ENCODE measurements around the gene OR7C1.
"Not testable (repeated sequence)": the region's sequence is repeated elsewhere in the genome, so short reads cannot be mapped to it uniquely, and the experiment has no call there.

OR7C1 gene

GRCh38 chr19:14781713-14782536 is 53.1 kb downstream of the OR7C1 start:
- H2AFZ ChIP-seq (ENCODE audit: low read depth, low read length); H3K9me3 ChIP-seq (ENCODE audit: low read length); H3K4me3 ChIP-seq (ENCODE audit: low read length); H3K36me3 ChIP-seq (ENCODE audit: insufficient read depth, low read length); H3K27me3 ChIP-seq (ENCODE audit: insufficient read depth, low read length); H3K4me1 ChIP-seq (ENCODE audit: insufficient read depth, low read length): not testable (repeated sequence)

DNA sequence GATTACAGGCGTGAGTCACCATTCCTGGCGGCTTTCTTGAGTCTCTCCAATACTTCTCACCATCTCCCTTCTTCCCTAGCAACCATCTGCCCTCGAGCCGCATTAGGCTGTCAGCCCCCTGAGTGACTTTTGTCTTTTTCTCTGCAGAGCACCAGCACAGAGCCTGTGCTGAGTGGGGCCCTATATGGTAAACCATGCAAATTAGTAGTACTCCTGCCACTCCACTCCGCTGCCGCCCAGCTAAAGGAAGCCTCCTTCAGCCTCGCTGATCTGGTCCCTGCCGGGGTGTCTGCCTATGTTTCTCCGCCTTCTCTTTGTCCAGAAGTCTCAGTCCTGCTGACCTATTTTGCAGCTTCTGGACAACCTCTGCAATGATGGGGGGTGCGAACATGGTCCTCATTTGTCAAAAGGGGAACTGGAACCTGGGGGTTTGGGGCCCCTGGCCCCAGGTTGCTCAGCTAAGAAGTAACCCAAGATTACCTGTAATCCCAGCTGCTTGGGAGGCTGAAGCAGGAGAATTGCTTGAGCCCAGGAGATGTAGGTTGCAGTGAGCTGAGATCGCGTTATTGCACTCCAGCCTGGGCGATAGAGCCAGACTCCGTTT is 54.3 kb downstream of the OR7C1 start:
- H3K4me1 ChIP-seq (ENCODE audit: insufficient read depth, low read length); H2AFZ ChIP-seq (ENCODE audit: low read depth, low read length); H3K36me3 ChIP-seq (ENCODE audit: insufficient read depth, low read length); H3K9me3 ChIP-seq (ENCODE audit: low read length); H3K4me3 ChIP-seq (ENCODE audit: low read length); H3K27me3 ChIP-seq (ENCODE audit: insufficient read depth, low read length): not testable (repeated sequence)

GRCh38 chr19:14779151-14779550 is 55.8 kb downstream of the OR7C1 start:
- H2AFZ ChIP-seq (ENCODE audit: low read depth, low read length): no peak overlapping the region
- H3K27me3 ChIP-seq (ENCODE audit: insufficient read depth, low read length): peaks cover 2% of the 10 kb centered on the region
- H3K4me3 ChIP-seq (ENCODE audit: low read length): no peak overlapping the region
- H3K9me3 ChIP-seq (ENCODE audit: low read length): no peaks in the 10 kb centered on the region
- H3K4me1 ChIP-seq (ENCODE audit: insufficient read depth, low read length): no peaks in the 10 kb centered on the region
- H3K36me3 ChIP-seq (ENCODE audit: insufficient read depth, low read length): no peaks in the 10 kb centered on the region

- H3K36me3 ChIP-seq (ENCODE audit: insufficient read depth, low read length); H3K4me1 ChIP-seq (ENCODE audit: insufficient read depth, low read length); H3K4me3 ChIP-seq (ENCODE audit: low read length); H2AFZ ChIP-seq (ENCODE audit: low read depth, low read length); H3K9me3 ChIP-seq (ENCODE audit: low read length); H3K27me3 ChIP-seq (ENCODE audit: insufficient read depth, low read length): not testable (repeated sequence)
These were observed 56.7 kb downstream of the OR7C1 start, which contains the start of gene ADGRE2 for GRCh38 chr19:14778110-14778845. Gene ADGRE2, minus strand, starts transcription at chr19:14778560. Its CDS starts 1,804 bp downstream, at chr19:14776756.

DNA sequence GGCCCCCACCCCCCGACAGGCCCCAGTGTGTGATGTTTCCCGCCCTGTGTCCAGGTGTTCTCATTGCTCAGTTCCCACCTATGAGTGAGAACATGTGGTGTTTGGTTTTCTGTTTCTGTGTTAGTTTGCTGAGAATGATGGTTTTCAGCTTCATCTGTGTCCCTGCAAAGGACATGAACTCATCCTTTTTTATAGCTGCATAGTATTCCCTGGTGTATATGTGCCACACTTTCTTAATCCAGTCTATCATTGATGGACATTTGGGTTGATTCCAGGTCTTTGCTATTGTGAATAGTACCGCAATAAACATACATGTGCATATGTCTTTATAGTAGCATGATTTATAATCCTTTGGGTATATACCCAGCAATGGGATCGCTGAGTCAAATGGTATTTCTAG is 57.3 kb downstream of the OR7C1 start:
- not testable (repeated sequence) for H3K4me3 ChIP-seq (ENCODE audit: low read length); H2AFZ ChIP-seq (ENCODE audit: low read depth, low read length); H3K36me3 ChIP-seq (ENCODE audit: insufficient read depth, low read length)

DNA sequence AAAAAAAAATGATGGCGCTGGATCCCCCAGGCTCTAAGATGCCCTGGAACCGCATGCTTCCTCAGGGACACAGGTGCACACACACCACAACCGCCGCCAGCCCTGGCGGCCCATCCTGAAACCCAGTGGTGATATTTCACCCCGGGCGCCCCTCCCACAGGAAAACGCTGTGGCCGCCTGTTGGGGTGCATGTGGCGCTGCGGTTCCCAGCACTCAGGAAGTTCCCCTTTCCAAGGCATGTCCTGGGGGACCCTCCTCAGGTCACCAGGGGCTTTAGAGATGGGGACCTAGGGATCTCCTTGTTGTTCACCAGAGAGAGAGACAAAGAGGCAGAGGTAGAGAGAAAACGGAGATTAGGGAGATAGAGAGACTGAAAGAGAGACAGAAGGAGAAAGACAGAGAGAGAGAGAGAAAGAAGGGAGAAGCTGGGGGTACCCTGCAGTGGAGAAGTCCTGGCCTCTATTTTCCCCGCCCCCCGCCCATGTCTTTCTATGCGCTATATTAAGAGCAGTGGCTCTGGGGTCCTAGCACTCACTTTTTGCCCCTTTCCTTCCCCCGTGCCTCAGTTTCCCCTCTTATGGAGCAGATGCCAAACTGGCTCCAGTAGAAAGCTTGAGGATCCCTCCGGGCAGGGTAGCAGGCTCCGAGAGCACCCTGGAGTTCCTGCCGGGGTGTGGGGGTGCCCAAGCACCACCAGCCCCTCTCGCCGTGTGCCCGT is 59.0 kb downstream of the OR7C1 start:
- Histone ChIP-seq H3K4me3 (ENCODE audit: low read length) (no peak overlapping the region), H3K36me3 (ENCODE audit: insufficient read depth, low read length) (no peaks in the 10 kb centered on the region), H3K27me3 (ENCODE audit: insufficient read depth, low read length) (peaks cover 2% of the 10 kb centered on the region)

More for the DNA sequence above, 57.3 kb downstream of the OR7C1 start:
- H3K27me3 ChIP-seq (ENCODE audit: insufficient read depth, low read length); H3K4me1 ChIP-seq (ENCODE audit: insufficient read depth, low read length); H3K9me3 ChIP-seq (ENCODE audit: low read length): not testable (repeated sequence)

DNA sequence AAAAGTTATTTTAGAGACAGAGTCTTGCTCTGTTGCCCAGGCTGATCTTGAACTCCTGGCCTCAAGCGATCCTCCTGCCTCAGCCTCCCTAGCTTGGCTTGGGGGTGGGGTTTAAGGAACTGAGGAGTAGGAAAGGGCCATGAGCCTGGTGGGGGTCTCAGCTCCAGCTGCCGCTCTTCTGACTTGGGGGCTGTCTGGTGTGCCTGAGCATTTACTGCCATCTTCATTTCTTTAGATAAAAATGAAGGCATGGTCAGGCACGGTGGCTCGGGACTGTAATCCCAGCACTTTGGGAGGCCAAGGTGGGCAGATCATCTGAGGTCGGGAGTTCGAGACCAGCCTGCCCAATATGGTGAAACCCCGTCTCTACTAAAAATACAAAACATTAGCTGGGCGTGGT is 59.7 kb downstream of the OR7C1 start:
- not testable (repeated sequence) for H3K4me1 ChIP-seq (ENCODE audit: insufficient read depth, low read length); H3K36me3 ChIP-seq (ENCODE audit: insufficient read depth, low read length); H3K9me3 ChIP-seq (ENCODE audit: low read length); H2AFZ ChIP-seq (ENCODE audit: low read depth, low read length); H3K27me3 ChIP-seq (ENCODE audit: insufficient read depth, low read length); H3K4me3 ChIP-seq (ENCODE audit: low read length)

More for the DNA sequence above, 59.0 kb downstream of the OR7C1 start:
- Histone ChIP-seq H2AFZ (ENCODE audit: low read depth, low read length) (no peak overlapping the region), H3K4me1 (ENCODE audit: insufficient read depth, low read length) (no peaks in the 10 kb centered on the region), H3K9me3 (ENCODE audit: low read length) (no peaks in the 10 kb centered on the region)

DNA sequence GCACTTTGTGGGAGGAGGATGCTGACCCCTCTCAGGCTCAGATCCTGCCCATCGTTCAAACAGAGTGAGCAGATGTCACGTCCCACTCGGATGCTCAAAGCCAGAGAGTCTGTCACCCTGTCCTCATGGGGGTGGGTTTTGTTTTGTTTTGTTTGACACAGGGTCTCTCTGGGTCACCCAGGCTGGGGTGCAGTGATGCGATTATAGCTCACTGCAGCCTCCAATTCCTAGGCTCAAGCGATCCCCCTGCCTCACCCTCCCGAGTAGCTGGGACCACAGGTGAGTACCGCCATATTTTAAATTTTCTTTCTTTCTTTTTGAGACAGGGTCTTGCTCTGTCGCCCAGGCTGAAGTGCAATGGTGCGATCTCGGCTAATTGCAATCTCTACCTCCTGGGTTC is 60.6 kb downstream of the OR7C1 start:
- no peaks in the 10 kb centered on the region for H3K4me1 ChIP-seq (ENCODE audit: insufficient read depth, low read length)
- peaks cover 2% of the 10 kb centered on the region for H3K27me3 ChIP-seq (ENCODE audit: insufficient read depth, low read length)
- no peaks in the 10 kb centered on the region for H3K9me3 ChIP-seq (ENCODE audit: low read length)
- no peaks in the 10 kb centered on the region for H3K36me3 ChIP-seq (ENCODE audit: insufficient read depth, low read length)
- no peak overlapping the region for H2AFZ ChIP-seq (ENCODE audit: low read depth, low read length)
- no peak overlapping the region for H3K4me3 ChIP-seq (ENCODE audit: low read length)

GRCh38 chr19:14773722-14774121 is 61.3 kb downstream of the OR7C1 start:
- not testable (repeated sequence) for H3K36me3 ChIP-seq (ENCODE audit: insufficient read depth, low read length); H3K4me1 ChIP-seq (ENCODE audit: insufficient read depth, low read length); H3K4me3 ChIP-seq (ENCODE audit: low read length); H3K9me3 ChIP-seq (ENCODE audit: low read length); H3K27me3 ChIP-seq (ENCODE audit: insufficient read depth, low read length); H2AFZ ChIP-seq (ENCODE audit: low read depth, low read length)

DNA sequence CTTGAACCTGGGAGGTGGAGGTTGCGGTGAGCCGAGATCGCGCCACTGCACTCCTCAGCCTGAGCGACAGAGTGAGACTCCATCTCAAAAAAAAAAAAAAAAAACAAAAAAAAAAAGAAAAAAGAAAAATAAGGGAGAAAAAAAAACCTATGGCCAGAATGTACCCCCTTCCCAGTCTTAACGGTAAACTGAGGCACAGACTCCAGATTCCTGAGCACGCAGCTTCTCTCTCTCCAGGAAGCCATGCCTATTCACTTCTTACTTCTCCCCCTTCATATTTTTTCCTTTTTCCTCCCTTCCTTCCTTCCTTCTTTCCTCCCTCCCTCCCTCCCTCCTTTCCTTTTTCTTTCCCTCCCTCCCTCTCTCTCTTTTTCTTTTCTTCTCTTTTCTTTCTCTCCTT is 62.0 kb downstream of the OR7C1 start:
- Histone ChIP-seq H3K9me3 (ENCODE audit: low read length) (no peaks in the 10 kb centered on the region), H3K4me3 (ENCODE audit: low read length) (no peak overlapping the region), H3K4me1 (ENCODE audit: insufficient read depth, low read length) (no peaks in the 10 kb centered on the region), H3K36me3 (ENCODE audit: insufficient read depth, low read length) (no peaks in the 10 kb centered on the region), H2AFZ (ENCODE audit: low read depth, low read length) (no peak overlapping the region), H3K27me3 (ENCODE audit: insufficient read depth, low read length) (no peaks in the 10 kb centered on the region)

DNA sequence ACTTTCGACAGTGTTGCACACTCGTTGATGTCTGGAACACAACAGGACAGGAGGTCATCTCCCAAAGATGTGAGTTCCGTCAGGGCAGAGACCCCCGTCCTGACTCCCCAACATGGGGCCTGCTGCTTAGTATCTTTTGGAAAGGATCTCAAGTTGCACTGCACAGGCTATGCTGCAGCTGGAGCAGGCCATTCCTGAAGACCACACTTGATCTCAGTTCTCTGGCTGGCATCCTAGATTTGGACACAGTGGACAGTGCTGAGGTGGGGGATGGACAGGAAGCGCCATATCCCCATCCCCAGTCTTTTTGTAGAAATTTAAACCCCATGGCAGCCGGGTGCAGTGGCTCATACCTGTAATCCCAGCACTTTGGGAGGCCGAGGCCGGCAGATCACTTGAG is 62.5 kb downstream of the OR7C1 start:
- H3K27me3 ChIP-seq (ENCODE audit: insufficient read depth, low read length): no peaks in the 10 kb centered on the region
- H2AFZ ChIP-seq (ENCODE audit: low read depth, low read length): no peak overlapping the region
- H3K4me3 ChIP-seq (ENCODE audit: low read length): no peak overlapping the region
- no peaks in the 10 kb centered on the region for H3K9me3 ChIP-seq (ENCODE audit: low read length)
- H3K4me1 ChIP-seq (ENCODE audit: insufficient read depth, low read length): no peaks in the 10 kb centered on the region
- no peaks in the 10 kb centered on the region for H3K36me3 ChIP-seq (ENCODE audit: insufficient read depth, low read length)

DNA sequence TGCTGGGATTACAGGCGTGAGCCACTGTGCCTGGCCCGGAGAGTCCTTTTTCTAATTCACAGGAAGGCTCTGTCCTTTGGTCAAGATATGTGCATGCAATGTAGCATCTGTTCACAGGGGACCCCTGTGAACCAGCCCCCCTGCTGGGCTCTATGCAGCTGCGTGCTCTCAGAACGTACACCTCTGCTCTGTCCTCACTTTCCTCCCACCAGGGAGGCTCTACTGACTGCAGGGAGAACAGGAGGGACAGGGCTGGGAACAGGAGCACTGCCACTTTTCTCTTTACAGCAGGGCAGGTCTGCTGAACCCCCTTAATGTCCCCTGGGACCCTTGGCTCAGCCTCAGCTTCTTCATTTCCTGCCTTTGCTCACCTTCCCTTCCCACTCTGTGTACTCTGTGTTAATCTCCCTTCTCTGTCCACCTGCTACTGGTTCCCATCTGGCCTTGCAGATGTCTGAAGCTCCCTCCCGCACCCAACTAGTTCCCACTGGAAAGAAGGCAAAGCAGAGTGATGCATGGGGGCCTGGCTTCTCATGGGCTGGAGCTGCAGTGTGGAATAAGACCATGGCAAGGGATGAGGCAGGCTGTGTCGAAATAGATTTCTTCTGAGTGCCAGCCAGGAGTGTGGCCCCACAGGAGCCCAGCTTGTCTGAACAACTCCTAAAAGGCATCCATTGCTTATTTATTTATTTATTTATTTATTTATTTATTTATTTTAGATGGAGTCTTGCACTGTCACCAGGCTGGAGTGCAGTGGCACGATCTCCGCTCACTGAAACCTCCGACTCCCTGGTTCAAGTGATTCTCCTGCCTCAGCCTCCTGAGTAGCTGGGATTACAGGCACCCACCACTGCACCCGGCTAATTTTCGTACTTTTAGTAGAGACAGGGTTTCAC is 63.8 kb downstream of the OR7C1 start:
- Histone ChIP-seq H3K36me3 (ENCODE audit: insufficient read depth, low read length) (no peaks in the 10 kb centered on the region), H2AFZ (ENCODE audit: low read depth, low read length) (no peak overlapping the region), H3K9me3 (ENCODE audit: low read length) (no peaks in the 10 kb centered on the region)

More for the DNA sequence above, 63.8 kb downstream of the OR7C1 start:
- H3K27me3 ChIP-seq (ENCODE audit: insufficient read depth, low read length): no peaks in the 10 kb centered on the region
- no peaks in the 10 kb centered on the region for H3K4me1 ChIP-seq (ENCODE audit: insufficient read depth, low read length)
- H3K4me3 ChIP-seq (ENCODE audit: low read length): no peak overlapping the region

Data from neuron (in vitro differentiated cells).